ENCODE results near the gene LAMC3. TPM values are rescaled to one million over a fixed set of nuclear protein-coding genes. Genes with fewer than 3 reads are reported as not detected.

LAMC3 gene
- total and polyA plus RNA-seq, 9 of the 15 experiments (the other 6 are each of a cell fraction or from before 2014, with no cell fraction given): 0.10 TPM; not detected in 8

DNA sequence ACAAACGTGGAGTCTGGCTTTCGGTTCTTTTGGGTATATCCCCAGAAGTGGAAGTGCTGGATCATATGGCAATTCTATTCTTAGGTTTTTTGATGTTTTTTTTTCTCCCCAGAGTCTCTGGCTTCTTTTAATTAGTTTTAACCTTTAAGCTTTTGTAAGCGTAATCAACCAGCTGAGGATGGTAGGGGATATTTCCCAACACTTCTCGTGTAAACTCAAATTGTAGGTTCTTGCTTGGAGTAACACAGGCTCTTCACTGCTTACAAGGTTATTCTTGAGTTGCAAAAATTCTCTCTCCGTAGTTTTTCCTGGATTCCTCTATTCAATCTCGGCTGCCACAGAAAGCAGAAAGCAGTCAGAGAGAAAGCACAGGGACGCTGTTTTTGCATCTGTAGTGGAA lies 11.9 kb downstream of the LAMC3 start:
- peak in 1 of 4 experiments; percentile 56 for DNase-seq (ENCODE audit: extremely low read depth in 1 of 4, low spot score in 3 of 4)
- ChIA-PET CTCF (ENCODE audit: low intra/inter-chr PET ratio) (no interaction called here), POLR2A (interaction anchor here (0.6 to 99.3 kb wide), 10 partner anchors 8 to 96 kb away, joined by 3 to 3336 read pairs (median 8); partner anchors contain the start of genes AIF1L and NUP214)
- in situ Hi-C loops (cut with MboI): no loop called here
- H2AFZ ChIP-seq (ENCODE audit: low read depth, low read length): no peak overlapping the region
- no peak for FAIRE-seq
- no peak overlapping the region for H3K27ac ChIP-seq (ENCODE audit: extremely low read depth, low read depth, low read length)
- intact Hi-C loops (cut with micrococcal nuclease): no loop called here
- no peak for ATAC-seq
- TF ChIP-seq, protein P1, sequence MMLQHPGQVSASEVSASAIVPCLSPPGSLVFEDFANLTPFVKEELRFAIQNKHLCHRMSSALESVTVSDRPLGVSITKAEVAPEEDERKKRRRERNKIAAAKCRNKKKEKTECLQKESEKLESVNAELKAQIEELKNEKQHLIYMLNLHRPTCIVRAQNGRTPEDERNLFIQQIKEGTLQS (IDR thresholded peaks at IDR 0.05): no peak
- TF ChIP-seq, protein P1 (CRISPR knock-in tag; conservative IDR thresholded peaks at IDR 0.05): peak; percentile 23; the same call in 1 of the 2 replicates
- no peak for TF ChIP-seq DLX4 (CRISPR knock-in tag; IDR thresholded peaks at IDR 0.05)
- TF ChIP-seq, protein P2, sequence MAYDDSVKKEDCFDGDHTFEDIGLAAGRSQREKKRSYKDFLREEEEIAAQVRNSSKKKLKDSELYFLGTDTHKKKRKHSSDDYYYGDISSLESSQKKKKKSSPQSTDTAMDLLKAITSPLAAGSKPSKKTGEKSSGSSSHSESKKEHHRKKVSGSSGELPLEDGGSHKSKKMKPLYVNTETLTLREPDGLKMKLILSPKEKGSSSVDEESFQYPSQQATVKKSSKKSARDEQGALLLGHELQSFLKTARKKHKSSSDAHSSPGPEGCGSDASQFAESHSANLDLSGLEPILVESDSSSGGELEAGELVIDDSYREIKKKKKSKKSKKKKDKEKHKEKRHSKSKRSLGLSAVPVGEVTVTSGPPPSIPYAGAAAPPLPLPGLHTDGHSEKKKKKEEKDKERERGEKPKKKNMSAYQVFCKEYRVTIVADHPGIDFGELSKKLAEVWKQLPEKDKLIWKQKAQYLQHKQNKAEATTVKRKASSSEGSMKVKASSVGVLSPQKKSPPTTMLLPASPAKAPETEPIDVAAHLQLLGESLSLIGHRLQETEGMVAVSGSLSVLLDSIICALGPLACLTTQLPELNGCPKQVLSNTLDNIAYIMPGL (CRISPR knock-in tag; IDR thresholded peaks at IDR 0.05): peak; percentile 28; the same call in 1 of the 2 replicates
- H3K9ac ChIP-seq (ENCODE audit: insufficient read depth in 1 of 2, low read depth in 2 of 2, low read length in 2 of 2): no peak overlapping the region
- H3K36me3 ChIP-seq (ENCODE audit: control insufficient read depth, insufficient read depth, low read length): no peaks in the 10 kb centered on the region
- no peak overlapping the region for H3K4me2 ChIP-seq (ENCODE audit: insufficient read depth, low read length)
- H3K9me3 ChIP-seq (replicated peaks; ENCODE audit: control insufficient read depth, insufficient read depth, low read depth, low read length): 0 out of 2 replicates have a peak, but pooled peaks cover 4% of the 10 kb centered on the region
- peaks cover under 1% of the 10 kb centered on the region for H3K9me1 ChIP-seq (ENCODE audit: control insufficient read depth, insufficient read depth, low read length)
- peaks cover 39% of the 10 kb centered on the region for H4K20me1 ChIP-seq (replicated peaks; ENCODE audit: control insufficient read depth, insufficient read depth, low read length)
- peaks cover 84 to 92% of the 10 kb centered on the region in 2 experiments for H3K27me3 ChIP-seq (ENCODE audit: control insufficient read depth in 2 of 2, insufficient read depth in 2 of 2, low read length in 2 of 2)
- H3K79me2 ChIP-seq (ENCODE audit: control insufficient read depth, insufficient read depth, low read length): no peaks in the 10 kb centered on the region
- no TSS peak for BruUV-seq (replicated peaks)
- WGBS (ENCODE audit: insufficient coverage, low coverage, missing lambda C conversion rate): under 1% methylated on average over 7 of the region's 7 CpGs
- no peak overlapping the region for H3K4me3 ChIP-seq
- peaks cover 0 to 11% of the 10 kb centered on the region in 2 experiments; a peak in 3 of 5 replicates for H3K4me1 ChIP-seq (replicated peaks in 1 of 2; ENCODE audit: control insufficient read depth in 2 of 2, insufficient read depth in 2 of 2, low read length in 2 of 2)

Data from K562 (cell line).